B cell (primary cell): ENCODE results near the gene ASF1A.

Source experiments
- CTCF ChIP-seq: fragments of 200-600 bp; IDR thresholded peaks from one replicate; pipeline ENCODE4 v1.8.0; 2022; ENCODE audit warnings: antibody characterized with exemption, mild to moderate bottlenecking
- EZH2 ChIP-seq: IDR thresholded peaks from 2 replicates; pipeline ENCODE4 v1.6.1; 2012; ENCODE audit warnings: borderline replicate concordance, low read depth, mild to moderate bottlenecking, moderate library complexity, low read length; ENCODE audit not compliant: insufficient read depth, poor library complexity, severe bottlenecking

- no peak for TF ChIP-seq CTCF
- no peak for TF ChIP-seq EZH2
These were observed 37.7 kb upstream of the ASF1A start for GRCh38 chr6:118856301-118856700.
